HG03175 (cell line): ENCODE results near the gene CELA1.
"Not testable (repeated sequence)": the region's sequence is repeated elsewhere in the genome, so short reads cannot be mapped to it uniquely, and the experiment has no call there.

ENCODE experiments used
- ATAC-seq: cut with Tn5 transposase; IDR thresholded peaks from one replicate; pipeline ENCODE4 v1.9.1; 2021; ENCODE audit warnings: mild to moderate bottlenecking, moderate library complexity; ENCODE audit not compliant: unreplicated experiment

The CELA1 gene

GRCh38 chr12:51320695-51321320, 25.7 kb downstream of the CELA1 start:
- ATAC-seq = no peak

DNA sequence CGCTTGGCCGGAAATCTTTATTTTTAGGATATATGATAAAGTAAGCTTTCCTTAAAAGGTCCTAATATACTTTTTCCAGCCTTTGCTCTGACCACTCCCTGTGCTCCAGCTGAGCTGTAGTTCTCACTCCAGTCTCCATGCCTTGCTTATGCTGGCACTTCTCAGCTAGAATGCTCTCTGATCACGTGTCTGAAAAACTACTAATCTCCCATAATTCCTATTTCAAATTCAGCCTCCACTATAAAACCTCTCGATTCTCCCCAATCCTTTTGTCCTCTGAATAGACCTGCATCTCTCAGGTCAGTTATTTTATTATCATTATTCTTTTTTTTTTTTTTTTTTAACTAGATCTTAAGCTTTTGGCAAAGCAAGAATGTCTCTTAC, 26.2 kb downstream of the CELA1 start:
- no peak for ATAC-seq

DNA sequence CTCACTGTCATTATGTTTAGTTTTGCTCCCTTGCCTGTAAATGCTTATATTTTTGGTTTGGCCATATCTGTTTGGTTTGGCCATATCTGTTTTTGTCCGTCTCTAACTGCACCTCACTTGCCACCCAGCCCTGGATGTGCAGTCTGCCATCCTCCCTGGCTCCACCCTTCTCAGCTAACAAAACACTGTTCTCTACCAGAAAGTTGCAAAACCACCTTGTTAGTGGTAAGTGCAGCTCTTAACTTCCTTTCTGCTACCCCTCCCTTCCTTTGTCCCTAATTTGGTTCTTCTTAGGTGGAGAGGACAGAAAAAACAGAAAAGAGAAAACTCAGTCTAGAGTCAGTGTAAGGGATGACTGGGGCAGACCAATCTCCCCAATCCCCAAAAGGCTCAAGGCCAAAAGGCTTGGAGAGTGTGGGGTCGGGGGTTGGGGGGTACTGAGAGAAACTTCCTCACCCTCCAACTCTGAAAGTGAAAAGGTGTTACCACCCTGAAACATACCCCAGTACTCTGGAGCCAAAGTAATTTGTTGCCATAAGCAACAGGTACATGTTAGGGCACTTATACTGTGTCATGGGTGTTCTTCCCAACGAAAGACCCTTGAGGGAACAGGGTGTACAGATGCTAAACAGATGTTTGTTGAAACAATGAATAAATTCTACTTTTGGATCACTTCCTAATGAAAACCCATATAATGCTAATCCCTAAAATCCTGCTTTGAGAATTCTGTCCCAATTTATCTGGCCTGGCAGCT, 27.5 kb downstream of the CELA1 start:
- ATAC-seq = peak; percentile 62

DNA sequence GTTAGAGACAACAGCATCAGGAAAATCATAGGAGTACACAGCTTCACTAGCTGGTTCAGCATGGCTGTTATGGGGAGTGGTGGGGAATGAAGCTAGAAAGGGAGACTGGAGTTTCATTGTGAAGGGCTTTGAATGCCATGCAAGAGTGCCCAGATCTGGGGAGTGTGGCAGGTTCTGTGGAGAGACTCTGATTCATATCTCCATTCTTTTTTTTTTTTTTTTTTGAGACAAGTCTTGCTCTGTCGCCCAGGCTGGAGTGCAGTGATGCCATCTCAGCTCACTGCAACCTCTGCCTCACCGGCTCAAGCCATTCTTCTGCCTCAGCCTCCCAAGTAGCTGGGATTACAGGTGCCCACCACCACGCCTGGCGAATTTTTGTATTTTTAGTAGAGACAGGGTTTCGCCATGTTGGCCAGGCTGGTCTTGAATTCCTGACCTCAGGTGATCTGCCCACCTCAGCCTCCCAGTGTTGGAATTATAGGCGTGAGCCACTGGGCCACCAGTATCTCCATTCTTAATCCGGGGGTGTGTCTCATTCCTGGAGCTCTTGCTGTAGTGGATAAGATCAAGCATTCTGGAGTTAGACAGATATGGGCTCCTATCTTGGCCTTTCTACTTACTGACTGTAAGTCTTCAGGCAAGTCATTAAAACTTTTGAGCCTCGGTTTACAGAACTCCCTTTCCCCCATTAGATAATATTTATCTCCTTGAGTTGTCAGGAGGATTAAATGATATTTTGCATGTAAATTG, 28.2 kb downstream of the CELA1 start:
- ATAC-seq = not testable (repeated sequence)

DNA sequence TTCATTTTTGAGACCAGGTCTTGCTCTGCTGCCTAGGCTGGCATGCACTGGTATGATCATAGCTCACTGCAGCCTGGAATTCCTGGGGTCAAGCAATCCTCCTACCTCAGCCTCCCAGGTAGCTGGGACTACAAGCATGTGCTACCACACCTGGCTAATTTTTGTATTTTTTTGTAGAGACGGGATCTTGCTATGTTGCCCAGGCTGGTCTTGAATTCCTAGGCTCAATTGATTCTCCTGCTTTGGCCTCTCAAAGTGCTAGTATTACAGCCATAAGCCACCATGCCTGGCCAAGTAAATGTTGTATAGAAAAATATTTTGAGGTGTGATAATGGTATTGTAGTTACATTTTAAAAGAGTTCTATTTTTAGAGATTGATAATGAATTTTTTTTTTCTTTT, 35.1 kb downstream of the CELA1 start:
- ATAC-seq = no peak

- ATAC-seq = no peak
These were observed 38.6 kb downstream of the CELA1 start for GRCh38 chr12:51307655-51308593.

- ATAC-seq = no peak
These were observed 40.0 kb downstream of the CELA1 start for GRCh38 chr12:51306507-51306906.

GRCh38 chr12:51300768-51301167, 45.7 kb downstream of the CELA1 start:
- ATAC-seq = not testable (repeated sequence)

DNA sequence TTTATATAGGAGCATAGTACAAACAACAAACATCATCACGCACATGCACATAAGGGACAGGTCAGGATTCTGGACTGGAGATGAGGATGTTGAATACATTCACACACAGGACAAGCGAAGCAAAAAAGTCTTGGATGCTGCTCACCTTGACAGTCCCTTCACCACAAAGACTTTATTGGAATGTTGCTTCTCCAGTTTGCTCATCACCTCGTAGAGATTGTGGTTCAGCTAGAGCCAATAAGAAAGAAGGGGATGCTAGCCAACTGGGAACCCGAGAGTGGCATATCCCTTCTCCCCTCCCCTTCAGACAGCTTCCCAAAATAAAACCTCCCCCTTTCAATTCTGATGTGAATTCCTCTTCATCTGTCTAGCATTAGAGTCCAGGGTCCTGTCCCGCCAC, 50.8 kb downstream of the CELA1 start:
- no peak for ATAC-seq

- ATAC-seq = not testable (repeated sequence)
These were observed 52.4 kb downstream of the CELA1 start for GRCh38 chr12:51294097-51294496.

DNA sequence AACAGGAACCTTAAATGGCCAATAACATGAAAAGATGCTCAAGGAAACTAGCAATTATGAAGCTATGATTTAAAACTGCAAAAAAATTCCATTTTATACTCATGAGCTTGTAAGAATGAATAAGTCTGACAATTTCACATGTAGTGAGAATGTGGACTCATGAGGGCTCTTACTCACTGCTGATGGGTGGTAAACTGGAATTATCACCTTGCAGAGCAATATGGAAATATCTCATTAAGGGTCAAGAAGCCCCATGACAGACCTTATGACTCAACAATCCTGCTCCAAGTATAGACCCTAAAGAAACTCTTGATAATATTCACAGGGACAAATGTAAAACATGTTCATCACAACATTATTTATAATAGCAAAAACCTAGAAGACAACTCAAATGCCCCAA, 52.8 kb downstream of the CELA1 start:
- no peak for ATAC-seq

DNA sequence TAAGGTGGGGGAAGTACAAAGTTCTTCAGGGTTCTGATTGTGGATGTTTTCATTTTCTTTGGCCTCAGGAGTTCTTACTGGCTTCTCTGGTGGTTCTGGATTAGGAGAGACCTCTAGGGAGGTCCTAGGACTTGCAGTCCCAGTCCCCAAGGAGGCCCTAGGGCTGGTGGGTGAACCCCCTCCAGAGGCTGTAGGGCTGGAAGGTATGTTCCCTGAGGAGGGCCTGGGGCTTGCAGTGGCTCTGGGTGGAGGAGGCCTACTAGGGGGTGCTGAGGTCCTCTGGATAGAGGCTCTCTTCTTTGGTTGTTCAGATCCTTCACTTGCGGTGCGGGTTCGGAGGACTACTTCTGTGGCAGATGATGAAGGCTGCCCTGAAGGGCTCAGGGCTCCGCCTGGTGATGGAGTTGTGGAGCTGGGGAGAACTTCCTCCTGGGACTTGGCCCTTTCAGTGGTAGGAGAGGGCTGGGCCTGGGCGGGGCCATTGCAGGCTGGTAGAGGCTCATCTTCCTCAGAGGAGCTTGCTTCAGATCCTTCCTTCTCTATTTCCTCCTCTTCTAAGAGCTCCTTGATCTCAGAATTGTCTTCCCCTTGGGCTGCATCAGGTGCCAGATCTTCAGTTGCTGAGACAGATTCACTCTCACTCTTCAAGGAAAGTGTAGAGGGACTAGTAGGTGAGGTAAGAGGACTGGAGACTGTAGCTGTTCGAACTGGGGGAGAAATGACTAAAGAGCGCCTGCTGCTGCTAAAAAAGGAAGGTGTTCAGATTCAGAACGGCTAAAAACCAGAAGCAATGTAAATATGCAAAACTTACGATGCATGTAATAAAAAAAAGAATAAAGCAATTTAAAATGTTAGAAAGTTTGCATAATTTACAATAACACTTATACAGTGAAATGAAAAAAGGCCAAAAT, 54.6 kb downstream of the CELA1 start:
- ATAC-seq = not testable (repeated sequence)

GRCh38 chr12:51285843-51286242, 60.6 kb downstream of the CELA1 start:
- ATAC-seq = no peak

- no peak for ATAC-seq
These were observed 65.1 kb downstream of the CELA1 start for GRCh38 chr12:51281202-51281924.
